Loucy (cell line): ENCODE measurements around the gene TSPAN17.

Experiments
- H2AFZ ChIP-seq: fragments of 200-600 bp; sonication (generic); 2 replicates; pipeline ENCODE4 v1.6.0; 2016; ENCODE audit warnings: antibody characterized with exemption, mild to moderate bottlenecking, low read length, moderate library complexity
- H3F3A ChIP-seq: fragments of 200-600 bp; 2 replicates; pipeline ENCODE4 v1.6.0; 2016; ENCODE audit warnings: antibody characterized with exemption, low read depth, mild to moderate bottlenecking
- H3K27me3 ChIP-seq: fragments of 200-600 bp; sonication (generic); 2 replicates; pipeline ENCODE4 v1.6.1; 2014; ENCODE audit warnings: low read length, mild to moderate bottlenecking; ENCODE audit not compliant: insufficient read depth, poor library complexity, severe bottlenecking
- H3K36me3 ChIP-seq: fragments of 200-600 bp; sonication (generic); 2 replicates; pipeline ENCODE4 v1.6.1; 2016; ENCODE audit warnings: low read length; ENCODE audit not compliant: insufficient read depth
- H3K4me1 ChIP-seq: fragments of 200-600 bp; sonication (generic); 2 replicates; pipeline ENCODE4 v1.5.1; 2014; ENCODE audit warnings: low read length, mild to moderate bottlenecking; ENCODE audit not compliant: insufficient read depth, poor library complexity, severe bottlenecking
- H3K4me2 ChIP-seq: fragments of 200-600 bp; sonication (generic); 2 replicates; pipeline ENCODE4 v1.6.0; 2014; ENCODE audit warnings: antibody characterized with exemption, low read length, low read depth, mild to moderate bottlenecking; ENCODE audit not compliant: poor library complexity, severe bottlenecking
- H3K4me3 ChIP-seq: fragments of 200-600 bp; sonication (generic); 2 replicates; pipeline ENCODE4 v1.5.1; 2014; ENCODE audit warnings: low read length, mild to moderate bottlenecking, mixed read lengths; ENCODE audit not compliant: poor library complexity, severe bottlenecking
- H3K79me2 ChIP-seq: fragments of 200-600 bp; sonication (generic); 2 replicates; pipeline ENCODE4 v1.6.1; 2014; ENCODE audit warnings: low read length; ENCODE audit not compliant: insufficient read depth
- H3K9ac ChIP-seq: fragments of 200-600 bp; sonication (generic); 2 replicates; pipeline ENCODE4 v1.6.0; 2014; ENCODE audit warnings: mild to moderate bottlenecking, low read depth, low read length, moderate library complexity; ENCODE audit not compliant: poor library complexity, severe bottlenecking
- H3K9me2 ChIP-seq: fragments of 200-600 bp; sonication (generic); replicated peaks from 2 replicates; pipeline ENCODE4 v1.6.1; 2016; ENCODE audit warnings: low read depth, low read length, mixed read lengths
- H3K9me3 ChIP-seq: fragments of 200-600 bp; sonication (generic); 2 replicates; pipeline ENCODE4 v1.6.1; 2014; ENCODE audit warnings: mild to moderate bottlenecking, antibody characterized with exemption, low read length, low read depth; ENCODE audit not compliant: insufficient read depth
- H4K20me1 ChIP-seq: fragments of 200-600 bp; sonication (generic); 2 replicates; pipeline ENCODE4 v1.6.0; 2014; ENCODE audit warnings: antibody characterized with exemption, low read length, mild to moderate bottlenecking; ENCODE audit not compliant: insufficient read depth, poor library complexity, severe bottlenecking
- EZH2phosphoT487 ChIP-seq: fragments of 200-600 bp; IDR thresholded peaks from 2 replicates; pipeline ENCODE4 v1.6.1; 2018; ENCODE audit warnings: antibody characterized with exemption, mild to moderate bottlenecking, moderate library complexity, borderline replicate concordance
- TF ChIP-seq, protein P1 (sequence below): fragments of 200-600 bp; sonication (generic); conservative IDR thresholded peaks from 2 replicates; pipeline ENCODE4 v1.5.1; 2014; ENCODE audit warnings: mild to moderate bottlenecking, antibody characterized with exemption, low read length

Gene TSPAN17

GRCh38 chr5:176636426-176636825, 10.9 kb upstream of the TSPAN17 start:
- no peaks in the 10 kb centered on the region for H3K27me3 ChIP-seq
- H3K4me3 ChIP-seq: no peak overlapping the region
- no peak overlapping the region for H3K9ac ChIP-seq
- no peaks in the 10 kb centered on the region for H4K20me1 ChIP-seq
- no peaks in the 10 kb centered on the region for H3K79me2 ChIP-seq
- H3F3A ChIP-seq: no peaks in the 10 kb centered on the region
- TF ChIP-seq, protein P1, sequence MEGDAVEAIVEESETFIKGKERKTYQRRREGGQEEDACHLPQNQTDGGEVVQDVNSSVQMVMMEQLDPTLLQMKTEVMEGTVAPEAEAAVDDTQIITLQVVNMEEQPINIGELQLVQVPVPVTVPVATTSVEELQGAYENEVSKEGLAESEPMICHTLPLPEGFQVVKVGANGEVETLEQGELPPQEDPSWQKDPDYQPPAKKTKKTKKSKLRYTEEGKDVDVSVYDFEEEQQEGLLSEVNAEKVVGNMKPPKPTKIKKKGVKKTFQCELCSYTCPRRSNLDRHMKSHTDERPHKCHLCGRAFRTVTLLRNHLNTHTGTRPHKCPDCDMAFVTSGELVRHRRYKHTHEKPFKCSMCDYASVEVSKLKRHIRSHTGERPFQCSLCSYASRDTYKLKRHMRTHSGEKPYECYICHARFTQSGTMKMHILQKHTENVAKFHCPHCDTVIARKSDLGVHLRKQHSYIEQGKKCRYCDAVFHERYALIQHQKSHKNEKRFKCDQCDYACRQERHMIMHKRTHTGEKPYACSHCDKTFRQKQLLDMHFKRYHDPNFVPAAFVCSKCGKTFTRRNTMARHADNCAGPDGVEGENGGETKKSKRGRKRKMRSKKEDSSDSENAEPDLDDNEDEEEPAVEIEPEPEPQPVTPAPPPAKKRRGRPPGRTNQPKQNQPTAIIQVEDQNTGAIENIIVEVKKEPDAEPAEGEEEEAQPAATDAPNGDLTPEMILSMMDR: no peak
- TF ChIP-seq EZH2phosphoT487: no peak
- no peaks in the 10 kb centered on the region for H3K9me2 ChIP-seq
- H2AFZ ChIP-seq: no peak overlapping the region
- no peaks in the 10 kb centered on the region for H3K4me1 ChIP-seq
- no peaks in the 10 kb centered on the region for H3K9me3 ChIP-seq
- H3K4me2 ChIP-seq: no peak overlapping the region
- no peaks in the 10 kb centered on the region for H3K36me3 ChIP-seq

DNA sequence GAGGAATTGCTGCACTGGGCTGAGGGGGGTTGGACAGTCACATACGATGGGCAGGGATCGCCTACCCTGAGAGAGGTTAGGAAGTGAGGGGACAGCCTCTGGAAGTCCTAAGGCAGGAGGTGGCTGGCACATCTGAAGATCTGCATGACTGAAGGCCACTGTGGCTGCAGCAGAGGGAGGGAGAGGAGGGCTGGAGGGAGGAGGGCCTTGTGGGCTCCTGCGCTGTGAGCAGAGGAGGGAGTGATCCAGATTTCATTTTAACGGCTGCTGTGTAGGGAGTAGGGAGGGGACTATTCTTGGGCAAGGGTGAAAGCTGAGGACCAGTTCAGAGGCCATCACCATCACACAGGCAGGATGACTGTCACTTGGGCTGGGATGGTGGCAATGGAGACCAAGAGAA, 9.7 kb upstream of the TSPAN17 start:
- H3K9me2 ChIP-seq: no peaks in the 10 kb centered on the region
- TF ChIP-seq, protein P1: no peak
- TF ChIP-seq EZH2phosphoT487: no peak
- no peak overlapping the region for H3K4me3 ChIP-seq
- no peak overlapping the region for H2AFZ ChIP-seq
- H3K4me2 ChIP-seq: no peak overlapping the region
- no peaks in the 10 kb centered on the region for H3F3A ChIP-seq
- H3K9me3 ChIP-seq: no peaks in the 10 kb centered on the region
- H3K36me3 ChIP-seq: no peaks in the 10 kb centered on the region
- no peaks in the 10 kb centered on the region for H3K79me2 ChIP-seq
- no peaks in the 10 kb centered on the region for H3K27me3 ChIP-seq
- no peaks in the 10 kb centered on the region for H3K4me1 ChIP-seq
- H4K20me1 ChIP-seq: no peaks in the 10 kb centered on the region
- no peak overlapping the region for H3K9ac ChIP-seq

DNA sequence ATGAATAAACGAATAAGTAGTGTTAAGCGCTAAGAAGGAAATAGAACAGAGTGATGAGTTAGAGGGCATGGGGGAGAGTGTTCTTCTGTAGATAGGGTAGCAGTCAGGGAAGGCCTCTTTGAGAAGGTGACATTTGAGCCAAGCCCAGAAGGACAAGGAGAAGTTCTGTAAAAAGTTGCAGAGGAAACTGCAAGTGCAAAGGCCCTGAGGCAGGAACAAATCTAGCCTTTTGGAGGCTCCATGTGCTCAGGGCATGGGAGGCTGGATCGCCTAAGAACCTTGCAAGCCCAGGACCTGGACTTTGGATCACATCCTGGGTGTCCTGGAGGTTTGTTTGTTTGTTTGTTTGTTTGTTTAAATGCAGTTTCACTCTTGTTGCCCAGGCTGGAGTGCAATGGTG, 8.8 kb upstream of the TSPAN17 start:
- Histone ChIP-seq H2AFZ (no peak overlapping the region), H3K9ac (no peak overlapping the region), H3K4me1 (no peaks in the 10 kb centered on the region), H3F3A (no peaks in the 10 kb centered on the region), H3K9me2 (no peaks in the 10 kb centered on the region), H3K4me3 (no peak overlapping the region), H3K9me3 (no peaks in the 10 kb centered on the region), H4K20me1 (no peaks in the 10 kb centered on the region), H3K4me2 (no peak overlapping the region), H3K79me2 (no peaks in the 10 kb centered on the region), H3K27me3 (no peaks in the 10 kb centered on the region), H3K36me3 (no peaks in the 10 kb centered on the region)
- TF ChIP-seq, protein P1: no peak
- TF ChIP-seq EZH2phosphoT487: no peak
